OCI-LY7 (cell line): ENCODE results near the gene ALG14.

Source experiments
- EZH2phosphoT487 ChIP-seq: fragments of 200-600 bp; sonication (generic); IDR thresholded peaks from 2 replicates; pipeline ENCODE4 v1.6.1; 2018; ENCODE audit warnings: low read depth, borderline replicate concordance, mild to moderate bottlenecking, mixed run types, antibody characterized with exemption, low read length, moderate library complexity, mixed read lengths
- TF ChIP-seq, protein P1 (sequence below): fragments of 200-600 bp; sonication (generic); conservative IDR thresholded peaks from 2 replicates; pipeline ENCODE4 v1.5.1; 2014; ENCODE audit warnings: mild to moderate bottlenecking, antibody characterized with exemption, low read length, moderate library complexity, mixed read lengths

DNA sequence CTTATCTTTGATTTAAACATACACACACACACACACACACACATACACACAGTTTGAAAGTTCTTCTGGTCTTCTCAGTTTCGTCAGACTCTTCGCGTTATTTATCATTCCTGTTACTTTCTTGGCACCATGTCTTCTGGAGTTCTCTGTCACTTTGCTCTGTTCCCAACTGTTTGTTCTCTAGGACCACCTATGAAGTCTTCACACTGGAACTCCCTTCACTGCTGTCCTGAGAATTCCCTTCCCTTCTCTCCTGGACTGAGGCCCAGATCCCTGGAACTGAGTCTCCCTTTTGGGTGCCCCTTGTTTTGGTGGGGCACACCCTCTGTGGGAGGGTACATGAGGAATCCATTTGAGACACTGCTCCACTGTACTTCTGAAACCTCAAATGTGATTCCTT is 30.5 kb downstream of the ALG14 start:
- TF ChIP-seq, protein P1, sequence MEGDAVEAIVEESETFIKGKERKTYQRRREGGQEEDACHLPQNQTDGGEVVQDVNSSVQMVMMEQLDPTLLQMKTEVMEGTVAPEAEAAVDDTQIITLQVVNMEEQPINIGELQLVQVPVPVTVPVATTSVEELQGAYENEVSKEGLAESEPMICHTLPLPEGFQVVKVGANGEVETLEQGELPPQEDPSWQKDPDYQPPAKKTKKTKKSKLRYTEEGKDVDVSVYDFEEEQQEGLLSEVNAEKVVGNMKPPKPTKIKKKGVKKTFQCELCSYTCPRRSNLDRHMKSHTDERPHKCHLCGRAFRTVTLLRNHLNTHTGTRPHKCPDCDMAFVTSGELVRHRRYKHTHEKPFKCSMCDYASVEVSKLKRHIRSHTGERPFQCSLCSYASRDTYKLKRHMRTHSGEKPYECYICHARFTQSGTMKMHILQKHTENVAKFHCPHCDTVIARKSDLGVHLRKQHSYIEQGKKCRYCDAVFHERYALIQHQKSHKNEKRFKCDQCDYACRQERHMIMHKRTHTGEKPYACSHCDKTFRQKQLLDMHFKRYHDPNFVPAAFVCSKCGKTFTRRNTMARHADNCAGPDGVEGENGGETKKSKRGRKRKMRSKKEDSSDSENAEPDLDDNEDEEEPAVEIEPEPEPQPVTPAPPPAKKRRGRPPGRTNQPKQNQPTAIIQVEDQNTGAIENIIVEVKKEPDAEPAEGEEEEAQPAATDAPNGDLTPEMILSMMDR, result no peak
- no peak for TF ChIP-seq EZH2phosphoT487
